Measurements from ENCODE around the gene PPP2CA.

DNA sequence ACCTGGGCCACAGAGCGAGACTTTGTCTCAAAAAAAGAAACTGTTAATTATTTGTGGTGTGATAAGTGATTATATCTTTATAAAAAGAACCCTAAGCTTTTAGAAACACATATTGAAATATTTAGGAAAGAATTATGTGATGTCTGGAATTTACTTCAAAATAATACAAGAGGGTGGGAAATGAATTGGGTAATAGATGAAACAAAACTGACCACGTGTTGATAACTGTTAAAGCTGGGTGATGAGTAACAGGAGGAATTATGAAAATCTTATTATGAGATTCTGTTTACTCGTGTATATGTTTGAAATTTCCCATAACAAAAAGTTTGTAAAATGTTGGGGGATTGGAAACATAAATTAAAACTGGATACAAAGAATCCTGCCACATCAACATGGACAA, 33.0 kb upstream of the PPP2CA start:
- TF ChIP-seq, protein P1, sequence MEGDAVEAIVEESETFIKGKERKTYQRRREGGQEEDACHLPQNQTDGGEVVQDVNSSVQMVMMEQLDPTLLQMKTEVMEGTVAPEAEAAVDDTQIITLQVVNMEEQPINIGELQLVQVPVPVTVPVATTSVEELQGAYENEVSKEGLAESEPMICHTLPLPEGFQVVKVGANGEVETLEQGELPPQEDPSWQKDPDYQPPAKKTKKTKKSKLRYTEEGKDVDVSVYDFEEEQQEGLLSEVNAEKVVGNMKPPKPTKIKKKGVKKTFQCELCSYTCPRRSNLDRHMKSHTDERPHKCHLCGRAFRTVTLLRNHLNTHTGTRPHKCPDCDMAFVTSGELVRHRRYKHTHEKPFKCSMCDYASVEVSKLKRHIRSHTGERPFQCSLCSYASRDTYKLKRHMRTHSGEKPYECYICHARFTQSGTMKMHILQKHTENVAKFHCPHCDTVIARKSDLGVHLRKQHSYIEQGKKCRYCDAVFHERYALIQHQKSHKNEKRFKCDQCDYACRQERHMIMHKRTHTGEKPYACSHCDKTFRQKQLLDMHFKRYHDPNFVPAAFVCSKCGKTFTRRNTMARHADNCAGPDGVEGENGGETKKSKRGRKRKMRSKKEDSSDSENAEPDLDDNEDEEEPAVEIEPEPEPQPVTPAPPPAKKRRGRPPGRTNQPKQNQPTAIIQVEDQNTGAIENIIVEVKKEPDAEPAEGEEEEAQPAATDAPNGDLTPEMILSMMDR (IDR thresholded peaks at IDR 0.05), result no peak
- TF ChIP-seq POLR2A (IDR thresholded peaks at IDR 0.05), result no peak
